ENCODE measurements around the gene PTH.

DNA sequence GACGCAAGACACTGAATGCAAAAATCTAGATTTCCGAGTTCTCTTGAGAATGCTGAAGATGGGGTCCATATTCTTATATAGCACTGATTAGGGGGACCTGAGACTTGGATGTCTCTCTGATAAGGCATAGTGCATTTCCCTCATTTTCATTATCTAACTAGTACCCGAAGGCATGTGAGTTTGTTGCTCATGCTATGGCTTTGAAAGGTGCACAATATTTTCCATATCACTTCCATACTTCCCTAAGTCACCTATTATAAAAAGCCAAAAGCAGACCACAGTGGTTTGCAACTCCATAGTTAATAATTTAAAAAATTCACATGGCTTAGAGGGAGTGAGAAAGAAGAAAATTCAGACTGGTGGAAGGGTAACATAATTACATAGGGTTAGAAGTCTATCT lies 34.5 kb downstream of the PTH start:
- TF ChIP-seq POLR2A (IDR thresholded peaks at IDR 0.05; ENCODE audit: low read depth, low read length) (no peak), MYC (IDR thresholded peaks at IDR 0.05; ENCODE audit: low read depth, low read length) (no peak), POLR2AphosphoS5 (IDR thresholded peaks at IDR 0.05; ENCODE audit: insufficient read depth, low read depth, low read length) (no peak), FOS (IDR thresholded peaks at IDR 0.05; ENCODE audit: borderline replicate concordance, insufficient read depth, low read length) (no peak)
- TF ChIP-seq, protein P1, sequence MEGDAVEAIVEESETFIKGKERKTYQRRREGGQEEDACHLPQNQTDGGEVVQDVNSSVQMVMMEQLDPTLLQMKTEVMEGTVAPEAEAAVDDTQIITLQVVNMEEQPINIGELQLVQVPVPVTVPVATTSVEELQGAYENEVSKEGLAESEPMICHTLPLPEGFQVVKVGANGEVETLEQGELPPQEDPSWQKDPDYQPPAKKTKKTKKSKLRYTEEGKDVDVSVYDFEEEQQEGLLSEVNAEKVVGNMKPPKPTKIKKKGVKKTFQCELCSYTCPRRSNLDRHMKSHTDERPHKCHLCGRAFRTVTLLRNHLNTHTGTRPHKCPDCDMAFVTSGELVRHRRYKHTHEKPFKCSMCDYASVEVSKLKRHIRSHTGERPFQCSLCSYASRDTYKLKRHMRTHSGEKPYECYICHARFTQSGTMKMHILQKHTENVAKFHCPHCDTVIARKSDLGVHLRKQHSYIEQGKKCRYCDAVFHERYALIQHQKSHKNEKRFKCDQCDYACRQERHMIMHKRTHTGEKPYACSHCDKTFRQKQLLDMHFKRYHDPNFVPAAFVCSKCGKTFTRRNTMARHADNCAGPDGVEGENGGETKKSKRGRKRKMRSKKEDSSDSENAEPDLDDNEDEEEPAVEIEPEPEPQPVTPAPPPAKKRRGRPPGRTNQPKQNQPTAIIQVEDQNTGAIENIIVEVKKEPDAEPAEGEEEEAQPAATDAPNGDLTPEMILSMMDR (IDR thresholded peaks at IDR 0.05; ENCODE audit: extremely low read depth in 1 of 2, insufficient read depth in 1 of 2, low read depth in 1 of 2, low read length in 2 of 2), result no peak
- TF ChIP-seq, protein P2, sequence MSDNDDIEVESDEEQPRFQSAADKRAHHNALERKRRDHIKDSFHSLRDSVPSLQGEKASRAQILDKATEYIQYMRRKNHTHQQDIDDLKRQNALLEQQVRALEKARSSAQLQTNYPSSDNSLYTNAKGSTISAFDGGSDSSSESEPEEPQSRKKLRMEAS (IDR thresholded peaks at IDR 0.05; ENCODE audit: insufficient read depth, insufficient read length), result no peak
